GM10266 (cell line): Measurements from ENCODE around the gene ST3GAL4.

Experiments used
- DNase-seq: peaks from one replicate; pipeline ENCODE4 v3.0.0; 2012; ENCODE audit errors: extremely low spot score
- CTCF ChIP-seq: IDR thresholded peaks from 2 replicates; pipeline ENCODE4 v1.5.1; 2012; ENCODE audit warnings: mild to moderate bottlenecking, low read depth; ENCODE audit not compliant: control insufficient read depth, insufficient read depth; ENCODE audit errors: missing control alignments

The ST3GAL4 gene

DNA sequence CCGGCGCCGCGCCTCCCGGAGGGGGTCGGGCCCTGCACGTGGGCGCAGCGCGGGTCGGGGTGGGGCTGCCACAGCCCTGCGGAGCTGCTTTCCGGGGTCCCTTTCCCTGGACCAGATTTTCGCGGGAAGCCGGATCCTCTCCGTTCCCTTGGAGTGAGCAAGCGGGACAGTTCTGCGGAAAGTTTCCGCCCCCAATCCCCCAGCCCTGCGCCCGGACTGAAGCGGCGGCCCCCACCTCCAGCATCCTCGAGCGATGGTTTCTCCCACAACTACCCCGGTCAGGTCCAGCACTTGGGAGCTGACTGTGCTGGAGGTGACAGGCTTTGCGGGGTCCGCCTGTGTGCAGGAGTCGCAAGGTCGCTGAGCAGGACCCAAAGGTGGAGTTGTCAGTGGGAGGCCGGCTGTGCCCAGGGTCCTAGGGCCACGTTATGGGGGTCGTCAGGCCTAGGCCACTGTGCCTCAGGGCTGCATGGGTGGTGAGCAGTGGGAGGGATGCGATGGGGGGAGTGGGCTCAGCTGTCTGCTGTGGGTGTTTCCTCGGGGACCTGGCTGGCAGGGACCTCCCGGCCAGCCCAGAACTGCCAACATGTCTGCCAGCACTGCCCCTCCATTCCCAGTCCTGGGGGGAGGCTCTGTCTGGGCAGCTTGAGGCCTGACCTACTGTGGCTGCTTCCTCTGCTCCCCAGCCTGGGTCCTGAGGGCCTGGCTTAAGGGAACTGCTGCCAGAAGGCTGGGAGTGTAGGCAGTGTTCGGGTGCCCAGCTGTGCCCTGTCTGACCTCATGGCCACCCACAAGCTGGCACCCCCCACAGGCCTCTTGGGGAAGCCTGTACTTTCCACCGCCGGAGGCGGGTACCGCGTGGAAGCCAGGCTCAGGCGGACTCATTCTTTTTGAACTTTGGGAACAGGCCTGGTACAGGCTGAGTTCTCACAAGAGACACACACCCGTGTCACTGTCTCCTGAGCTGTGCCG is 726 bp downstream of the ST3GAL4 start:
- DNase-seq: peak; percentile 47
- no peak for TF ChIP-seq CTCF

GRCh38 chr11:126357055-126357962 is 1.8 kb downstream of the ST3GAL4 start:
- no peak for TF ChIP-seq CTCF
- no peak for DNase-seq

DNA sequence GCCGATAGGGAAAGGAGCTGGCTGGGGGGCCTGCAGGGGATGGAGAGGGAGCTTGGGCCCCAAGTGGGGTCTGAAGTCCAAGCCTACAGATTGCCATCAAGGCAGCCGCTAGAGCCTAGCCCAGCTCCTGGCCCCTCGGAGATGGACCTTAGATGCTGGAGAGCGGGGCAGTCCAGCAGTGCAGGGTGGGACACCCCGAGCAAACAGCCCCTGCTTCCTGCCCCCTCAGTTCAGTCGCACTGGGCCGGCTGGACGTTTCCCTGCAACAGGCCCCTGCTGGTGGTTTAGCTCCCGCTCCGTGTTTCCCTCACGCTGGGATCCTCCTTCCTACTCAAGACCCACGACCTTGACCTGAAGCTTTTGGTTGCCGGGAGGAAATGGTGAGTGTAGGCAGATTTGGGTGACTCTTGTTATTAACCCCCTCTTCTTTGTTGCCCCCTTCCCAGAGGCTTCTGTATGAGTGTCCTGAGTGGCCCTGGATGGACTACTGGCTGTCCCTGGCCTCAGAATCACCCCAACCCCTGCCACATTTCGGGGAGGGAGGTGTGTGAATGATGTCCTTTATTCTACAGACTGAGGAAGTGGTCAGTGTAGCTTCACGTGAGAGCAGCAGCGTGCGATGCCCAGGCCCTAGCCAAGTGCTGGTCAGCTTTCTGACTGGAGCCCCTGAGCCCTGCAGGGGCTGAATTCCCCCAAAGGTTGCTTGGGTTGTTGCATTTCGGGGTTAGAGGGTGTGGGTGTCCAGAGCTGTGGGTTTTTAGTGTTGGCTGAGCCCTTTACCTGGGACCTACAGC is 2.7 kb downstream of the ST3GAL4 start:
- DNase-seq: no peak
- TF ChIP-seq CTCF: no peak

- no peak for TF ChIP-seq CTCF
- DNase-seq: no peak
Measured at GRCh38 chr11:126358763-126359160, 3.3 kb downstream of the ST3GAL4 start.

- TF ChIP-seq CTCF: no peak
- DNase-seq: no peak
Measured at GRCh38 chr11:126359431-126360048, 4.1 kb downstream of the ST3GAL4 start.

- DNase-seq: no peak
Measured at GRCh38 chr11:126360049-126360446, 4.6 kb downstream of the ST3GAL4 start.

More at GRCh38 chr11:126360049-126360446, 4.6 kb downstream of the ST3GAL4 start:
- no peak for TF ChIP-seq CTCF
